ENCODE results near the gene SPATA21.

Gene SPATA21

GRCh38 chr1:16351994-16352841 is 85.0 kb downstream of the SPATA21 start, which contains the start of gene FBXO42:
Gene FBXO42 (minus strand): TSS chr1:16352480. CDS start chr1:16315418, 37,062 bp downstream.
- Histone ChIP-seq H3K4me3 (ENCODE audit: low read depth in 1 of 2, low read length in 2 of 2) (peak within 1 kb of the TSS; percentile 79 to 83), H3K9ac (ENCODE audit: low read length) (peak within 1 kb of the TSS; percentile 75), H3K27ac (ENCODE audit: low read depth, low read length) (peak within 1 kb of the TSS; percentile 79), H3K9me3 (ENCODE audit: low read length) (no peaks in the 10 kb centered on the region), H3K4me1 (ENCODE audit: insufficient read depth, low read length) (peaks cover 13% of the 10 kb centered on the region), H3K36me3 (ENCODE audit: insufficient read depth, low read length) (no peaks in the 10 kb centered on the region), H3K27me3 (ENCODE audit: control insufficient read depth in 1 of 2, insufficient read depth in 2 of 2, low read length in 2 of 2) (no peaks in the 10 kb centered on the region)

GRCh38 chr1:16351456-16351993 is 85.7 kb downstream of the SPATA21 start:
- Histone ChIP-seq H3K4me3 (ENCODE audit: low read depth in 1 of 2, low read length in 2 of 2) (peak overlapping the region; percentile 79 to 83), H3K9ac (ENCODE audit: low read length) (peak overlapping the region; percentile 75), H3K27ac (ENCODE audit: low read depth, low read length) (peak overlapping the region; percentile 79), H3K36me3 (ENCODE audit: insufficient read depth, low read length) (no peaks in the 10 kb centered on the region), H3K4me1 (ENCODE audit: insufficient read depth, low read length) (peaks cover 13% of the 10 kb centered on the region), H3K9me3 (ENCODE audit: low read length) (no peaks in the 10 kb centered on the region), H3K27me3 (ENCODE audit: control insufficient read depth in 1 of 2, insufficient read depth in 2 of 2, low read length in 2 of 2) (no peaks in the 10 kb centered on the region)

GRCh38 chr1:16349847-16350406 is 87.3 kb downstream of the SPATA21 start:
- Histone ChIP-seq H3K27me3 (ENCODE audit: control insufficient read depth in 1 of 2, insufficient read depth in 2 of 2, low read length in 2 of 2) (no peaks in the 10 kb centered on the region), H3K4me3 (ENCODE audit: low read depth in 1 of 2, low read length in 2 of 2) (no peak overlapping the region), H3K9me3 (ENCODE audit: low read length) (no peaks in the 10 kb centered on the region), H3K9ac (ENCODE audit: low read length) (no peak overlapping the region), H3K4me1 (ENCODE audit: insufficient read depth, low read length) (peaks cover 13% of the 10 kb centered on the region), H3K27ac (ENCODE audit: low read depth, low read length) (no peak overlapping the region), H3K36me3 (ENCODE audit: insufficient read depth, low read length) (no peaks in the 10 kb centered on the region)

Measured in muscle layer of colon (tissue), 2 donors.